ENCODE measurements around the gene C15orf39.

Gene C15orf39

GRCh38 chr15:75232252-75232813, 30.7 kb downstream of the C15orf39 start:
- Histone ChIP-seq H3K27me3 (ENCODE audit: control insufficient read depth, low read length) (peaks cover 11% of the 10 kb centered on the region; the same call in 1 of the 2 replicates), H3K4me3 (ENCODE audit: low read length) (no peak overlapping the region), H3K4me1 (ENCODE audit: control insufficient read depth, low read length) (no peaks in the 10 kb centered on the region), H3K4me2 (ENCODE audit: low read length) (no peak overlapping the region), H3F3A (ENCODE audit: control insufficient read depth, insufficient read depth) (no peaks in the 10 kb centered on the region), H3K9me3 (ENCODE audit: control insufficient read depth, insufficient read depth, low read length) (no peaks in the 10 kb centered on the region), H3K9me2 (replicated peaks; ENCODE audit: control insufficient read depth, low read length) (no peaks in the 10 kb centered on the region), H3K79me2 (ENCODE audit: control insufficient read depth, low read length) (no peaks in the 10 kb centered on the region), H4K20me1 (ENCODE audit: control insufficient read depth, insufficient read depth, low read depth, low read length) (no peaks in the 10 kb centered on the region; the same call in 1 of the 2 replicates), H3K36me3 (ENCODE audit: control insufficient read depth, low read length) (no peaks in the 10 kb centered on the region), H3K27ac (ENCODE audit: low read depth, low read length) (no peak overlapping the region)
- TF ChIP-seq EZH2phosphoT487 (IDR thresholded peaks at IDR 0.05; ENCODE audit: borderline replicate concordance, low read length), result no peak
- TF ChIP-seq, protein P1, sequence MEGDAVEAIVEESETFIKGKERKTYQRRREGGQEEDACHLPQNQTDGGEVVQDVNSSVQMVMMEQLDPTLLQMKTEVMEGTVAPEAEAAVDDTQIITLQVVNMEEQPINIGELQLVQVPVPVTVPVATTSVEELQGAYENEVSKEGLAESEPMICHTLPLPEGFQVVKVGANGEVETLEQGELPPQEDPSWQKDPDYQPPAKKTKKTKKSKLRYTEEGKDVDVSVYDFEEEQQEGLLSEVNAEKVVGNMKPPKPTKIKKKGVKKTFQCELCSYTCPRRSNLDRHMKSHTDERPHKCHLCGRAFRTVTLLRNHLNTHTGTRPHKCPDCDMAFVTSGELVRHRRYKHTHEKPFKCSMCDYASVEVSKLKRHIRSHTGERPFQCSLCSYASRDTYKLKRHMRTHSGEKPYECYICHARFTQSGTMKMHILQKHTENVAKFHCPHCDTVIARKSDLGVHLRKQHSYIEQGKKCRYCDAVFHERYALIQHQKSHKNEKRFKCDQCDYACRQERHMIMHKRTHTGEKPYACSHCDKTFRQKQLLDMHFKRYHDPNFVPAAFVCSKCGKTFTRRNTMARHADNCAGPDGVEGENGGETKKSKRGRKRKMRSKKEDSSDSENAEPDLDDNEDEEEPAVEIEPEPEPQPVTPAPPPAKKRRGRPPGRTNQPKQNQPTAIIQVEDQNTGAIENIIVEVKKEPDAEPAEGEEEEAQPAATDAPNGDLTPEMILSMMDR (IDR thresholded peaks at IDR 0.05; ENCODE audit: low read depth, low read length, poor library complexity, severe bottlenecking), result no peak

DNA sequence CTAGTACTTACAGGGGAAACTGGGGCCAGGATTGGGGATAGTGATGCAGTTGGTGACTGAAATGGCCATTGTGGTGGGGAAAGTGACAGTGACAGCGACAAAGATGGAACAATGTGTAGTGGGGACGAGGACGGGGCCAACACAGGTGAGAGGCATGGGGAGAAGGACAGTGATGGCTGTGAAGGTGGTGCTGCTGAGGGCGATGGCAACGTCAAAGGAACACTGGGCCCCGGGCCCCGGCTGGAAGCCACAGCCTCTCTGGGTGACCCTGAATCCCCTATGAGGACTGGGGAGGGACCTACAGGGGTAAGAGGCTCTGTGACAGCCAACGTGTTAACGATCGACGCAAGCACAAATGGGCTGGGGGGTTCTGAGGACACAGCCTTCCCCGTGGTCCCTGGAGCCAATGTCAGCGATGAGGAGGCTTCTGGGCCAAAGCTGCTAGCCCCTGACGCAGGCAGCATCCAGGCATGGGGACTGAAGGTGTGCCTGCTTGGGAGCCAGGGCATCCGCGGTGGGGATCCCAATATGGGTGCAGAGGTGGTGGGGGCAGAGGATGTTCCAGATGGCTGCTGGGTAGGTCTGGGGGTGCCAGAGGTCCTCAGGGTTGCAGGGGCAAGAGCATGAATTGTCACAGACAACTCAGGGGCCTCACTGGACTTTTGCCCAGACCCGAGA, 31.3 kb downstream of the C15orf39 start:
- no peaks in the 10 kb centered on the region for H3K9me2 ChIP-seq (replicated peaks; ENCODE audit: control insufficient read depth, low read length)
- H3K36me3 ChIP-seq (ENCODE audit: control insufficient read depth, low read length), result no peaks in the 10 kb centered on the region
- H3F3A ChIP-seq (ENCODE audit: control insufficient read depth, insufficient read depth), result no peaks in the 10 kb centered on the region
- no peaks in the 10 kb centered on the region; the same call in 1 of the 2 replicates for H4K20me1 ChIP-seq (ENCODE audit: control insufficient read depth, insufficient read depth, low read depth, low read length)
- no peaks in the 10 kb centered on the region for H3K4me1 ChIP-seq (ENCODE audit: control insufficient read depth, low read length)
- no peak overlapping the region for H3K4me2 ChIP-seq (ENCODE audit: low read length)
- 0 out of 2 replicates have a peak, but pooled peaks cover 10% of the 10 kb centered on the region for H3K27me3 ChIP-seq (ENCODE audit: control insufficient read depth, low read length)
- H3K27ac ChIP-seq (ENCODE audit: low read depth, low read length), result no peak overlapping the region
- H3K4me3 ChIP-seq (ENCODE audit: low read length), result no peak overlapping the region
- TF ChIP-seq EZH2phosphoT487 (IDR thresholded peaks at IDR 0.05; ENCODE audit: borderline replicate concordance, low read length), result no peak
- TF ChIP-seq, protein P1 (IDR thresholded peaks at IDR 0.05; ENCODE audit: low read depth, low read length, poor library complexity, severe bottlenecking), result no peak
- H3K79me2 ChIP-seq (ENCODE audit: control insufficient read depth, low read length), result no peaks in the 10 kb centered on the region
- H3K9me3 ChIP-seq (ENCODE audit: control insufficient read depth, insufficient read depth, low read length), result no peaks in the 10 kb centered on the region

DNA sequence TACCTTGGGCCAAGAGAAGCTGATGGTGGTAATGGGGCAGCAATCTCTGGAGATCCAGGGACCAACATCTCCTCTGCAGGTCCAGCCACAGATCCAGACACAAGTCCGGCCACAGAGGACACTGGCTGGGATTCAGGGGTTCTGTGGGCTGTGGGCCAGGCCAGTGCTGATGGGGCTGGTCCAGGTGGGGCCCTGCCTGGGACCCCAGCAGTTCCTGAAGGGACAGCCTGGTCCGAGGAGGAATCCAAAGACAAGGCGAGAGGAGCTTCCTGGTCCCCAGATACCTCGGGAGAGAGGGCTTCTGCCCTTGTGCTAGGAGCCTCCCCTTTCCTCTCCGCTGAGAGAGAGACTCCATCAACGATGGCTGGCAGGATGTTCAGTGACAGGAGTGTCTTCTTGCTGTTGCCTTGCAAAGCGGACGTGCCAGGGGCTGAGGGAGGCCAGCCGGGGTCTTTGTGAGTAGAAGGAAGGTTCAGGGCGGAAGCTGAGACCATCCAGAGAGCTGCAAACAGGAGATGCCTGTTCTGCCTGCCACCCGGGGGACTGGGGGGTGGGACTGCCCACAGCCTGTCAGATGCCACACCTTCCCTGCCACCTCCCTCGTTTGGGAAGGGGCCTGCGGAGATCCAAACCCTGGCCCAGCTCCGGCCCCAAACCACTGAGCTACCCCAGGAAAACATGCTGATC, 32.0 kb downstream of the C15orf39 start:
- H3K4me2 ChIP-seq (ENCODE audit: low read length), result no peak overlapping the region
- no peaks in the 10 kb centered on the region for H3K36me3 ChIP-seq (ENCODE audit: control insufficient read depth, low read length)
- no peaks in the 10 kb centered on the region for H3K79me2 ChIP-seq (ENCODE audit: control insufficient read depth, low read length)
- no peaks in the 10 kb centered on the region for H3K9me2 ChIP-seq (replicated peaks; ENCODE audit: control insufficient read depth, low read length)
- H3K27me3 ChIP-seq (ENCODE audit: control insufficient read depth, low read length), result peaks cover 5% of the 10 kb centered on the region; the same call in 1 of the 2 replicates
- no peaks in the 10 kb centered on the region for H3F3A ChIP-seq (ENCODE audit: control insufficient read depth, insufficient read depth)
- H3K4me1 ChIP-seq (ENCODE audit: control insufficient read depth, low read length), result no peaks in the 10 kb centered on the region
- no peaks in the 10 kb centered on the region; the same call in 1 of the 2 replicates for H4K20me1 ChIP-seq (ENCODE audit: control insufficient read depth, insufficient read depth, low read depth, low read length)
- no peak overlapping the region for H3K4me3 ChIP-seq (ENCODE audit: low read length)
- no peaks in the 10 kb centered on the region for H3K9me3 ChIP-seq (ENCODE audit: control insufficient read depth, insufficient read depth, low read length)
- no peak overlapping the region for H3K27ac ChIP-seq (ENCODE audit: low read depth, low read length)
- no peak for TF ChIP-seq EZH2phosphoT487 (IDR thresholded peaks at IDR 0.05; ENCODE audit: borderline replicate concordance, low read length)
- TF ChIP-seq, protein P1 (IDR thresholded peaks at IDR 0.05; ENCODE audit: low read depth, low read length, poor library complexity, severe bottlenecking), result no peak

Data from DOHH2 (cell line).